OCI-LY7 (cell line): ENCODE data around the gene CDC42. TPM values are rescaled to one million over a fixed set of nuclear protein-coding genes. Genes with fewer than 3 reads are reported as not detected.

Experiments
- BruUV-seq: library from RNA; stranded (reverse); fragments of 400-500 nt; replicated peaks from 2 replicates; lab custom pipeline; 2021; lab: Mats Ljungman, UMichigan
- CTCF ChIA-PET: fragments of 300-600 bp; sonication (Branson Sonifier 250); formaldehyde crosslinking; loops from one replicate; lab custom pipeline; 2022; ENCODE audit warnings: antibody characterized with exemption; ENCODE audit not compliant: unreplicated experiment; lab: Charles Lee
- POLR2A ChIA-PET: fragments of 300-600 bp; sonication (Branson Sonifier 250); formaldehyde crosslinking; loops from one replicate; lab custom pipeline; 2022; ENCODE audit warnings: antibody characterized with exemption; lab: Charles Lee
- DNase-seq: peaks from one replicate; pipeline ENCODE4 v3.0.0-alpha.2; 2015; ENCODE audit warnings: low spot score
- H2AFZ ChIP-seq: fragments of 200-600 bp; sonication (generic), shearing (Covaris generic); 2 replicates; pipeline ENCODE4 v1.6.1; 2014; ENCODE audit warnings: mild to moderate bottlenecking, antibody characterized with exemption, low read length, moderate library complexity
- H3K27ac ChIP-seq: fragments of 200-600 bp; sonication (generic); 2 replicates; pipeline ENCODE4 v1.5.1; 2014; ENCODE audit warnings: mixed run types, low read depth, mild to moderate bottlenecking, moderate library complexity, low read length, inconsistent platforms; ENCODE audit not compliant: poor library complexity, severe bottlenecking
- H3K36me3 ChIP-seq: fragments of 200-600 bp; sonication (generic); 2 replicates; pipeline ENCODE4 v1.6.1; 2014; ENCODE audit warnings: mild to moderate bottlenecking, antibody characterized with exemption, low read length, moderate library complexity, mixed read lengths; ENCODE audit not compliant: insufficient read depth
- H3K4me1 ChIP-seq: fragments of 200-600 bp; sonication (generic); 2 replicates; pipeline ENCODE4 v1.5.1; 2014; ENCODE audit warnings: mild to moderate bottlenecking, low read length; ENCODE audit not compliant: insufficient read depth, poor library complexity, severe bottlenecking
- H3K4me2 ChIP-seq: fragments of 200-600 bp; sonication (generic); 2 replicates; pipeline ENCODE4 v1.6.1; 2014; ENCODE audit warnings: mild to moderate bottlenecking, low read length
- H3K4me3 ChIP-seq: fragments of 200-600 bp; sonication (generic); 2 replicates; pipeline ENCODE4 v1.5.1; 2014; ENCODE audit warnings: mild to moderate bottlenecking, low read depth, low read length; ENCODE audit not compliant: poor library complexity, severe bottlenecking
- H3K79me2 ChIP-seq: fragments of 200-600 bp; sonication (generic); 2 replicates; pipeline ENCODE4 v1.6.1; 2016; ENCODE audit warnings: low read depth, mild to moderate bottlenecking, low read length, moderate library complexity, mixed read lengths; ENCODE audit not compliant: insufficient read depth
- H3K9me2 ChIP-seq: fragments of 200-600 bp; sonication (generic); 2 replicates; pipeline ENCODE4 v1.6.1; 2016; ENCODE audit warnings: mild to moderate bottlenecking, low read length, mixed read lengths; ENCODE audit not compliant: insufficient read depth
- H3K9me3 ChIP-seq: fragments of 200-600 bp; sonication (generic); 2 replicates; pipeline ENCODE4 v1.6.1; 2014; ENCODE audit warnings: mild to moderate bottlenecking, mixed run types, low read length, mixed read lengths
- H4K20me1 ChIP-seq: fragments of 200-600 bp; sonication (generic); 2 replicates; pipeline ENCODE4 v1.6.1; 2014; ENCODE audit warnings: mild to moderate bottlenecking, antibody characterized with exemption, low read length, moderate library complexity, mixed read lengths; ENCODE audit not compliant: insufficient read depth
- EZH2phosphoT487 ChIP-seq: fragments of 200-600 bp; sonication (generic); IDR thresholded peaks from 2 replicates; pipeline ENCODE4 v1.6.1; 2018; ENCODE audit warnings: low read depth, borderline replicate concordance, mild to moderate bottlenecking, mixed run types, antibody characterized with exemption, low read length, moderate library complexity, mixed read lengths
- intact Hi-C: fragments of 100-400 bp; cut with micrococcal nuclease; formaldehyde crosslinking; loops from one replicate; pipeline ENCODE4 v1.10.0; 2022; ENCODE audit not compliant: unreplicated experiment
- total RNA-seq, 2 experiments: library from RNA; depleted of rRNA in 1 of 2; stranded (reverse); fragments of >200 nt in 1 of 2; shearing (Covaris generic) in 1 of 2; gene quantifications; 2 replicates each; pipeline ENCODE4 v1.2.3, GENCODE V29; 2014 to 2022
- TF ChIP-seq, protein P1 (sequence below): fragments of 200-600 bp; sonication (generic); conservative IDR thresholded peaks from 2 replicates; pipeline ENCODE4 v1.5.1; 2014; ENCODE audit warnings: mild to moderate bottlenecking, antibody characterized with exemption, low read length, moderate library complexity, mixed read lengths

The CDC42 gene
- total RNA-seq, 2 experiments from 2014 or later: 109 to 157 TPM

DNA sequence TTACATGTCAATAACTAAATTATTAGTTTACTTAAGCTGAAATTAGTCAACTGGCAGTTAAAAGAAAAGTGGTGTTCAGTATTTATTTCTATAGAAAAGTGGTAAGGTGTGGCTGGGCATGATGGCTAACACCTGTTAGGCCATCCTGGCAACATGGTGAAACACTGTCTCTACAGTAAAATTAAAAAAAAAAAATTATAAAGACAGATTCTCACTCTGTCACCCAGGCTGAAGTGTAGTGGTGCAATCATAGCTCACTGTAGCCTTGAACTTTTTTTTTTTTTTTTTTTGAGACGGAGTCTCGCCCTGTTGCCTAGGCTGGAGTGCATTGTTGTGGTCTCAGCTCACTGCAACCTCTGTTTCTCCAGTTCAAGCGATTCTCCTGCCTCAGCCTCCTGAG lies 57.5 kb downstream of the CDC42 start:
- H4K20me1 ChIP-seq: 0 out of 2 replicates have a peak, but pooled peaks cover 5% of the 10 kb centered on the region
- no peaks in the 10 kb centered on the region for H3K79me2 ChIP-seq
- intact Hi-C loops: no loop called here
- no TSS peak for BruUV-seq
- no peaks in the 10 kb centered on the region for H3K9me2 ChIP-seq
- H2AFZ ChIP-seq: no peak overlapping the region
- CTCF ChIA-PET: no interaction called here
- no peak overlapping the region for H3K27ac ChIP-seq
- no peaks in the 10 kb centered on the region for H3K4me1 ChIP-seq
- no peak overlapping the region for H3K4me3 ChIP-seq
- POLR2A ChIA-PET: no interaction called here
- H3K9me3 ChIP-seq: no peaks in the 10 kb centered on the region
- peaks cover 30% of the 10 kb centered on the region; the same call in 1 of the 2 replicates for H3K36me3 ChIP-seq
- TF ChIP-seq, protein P1, sequence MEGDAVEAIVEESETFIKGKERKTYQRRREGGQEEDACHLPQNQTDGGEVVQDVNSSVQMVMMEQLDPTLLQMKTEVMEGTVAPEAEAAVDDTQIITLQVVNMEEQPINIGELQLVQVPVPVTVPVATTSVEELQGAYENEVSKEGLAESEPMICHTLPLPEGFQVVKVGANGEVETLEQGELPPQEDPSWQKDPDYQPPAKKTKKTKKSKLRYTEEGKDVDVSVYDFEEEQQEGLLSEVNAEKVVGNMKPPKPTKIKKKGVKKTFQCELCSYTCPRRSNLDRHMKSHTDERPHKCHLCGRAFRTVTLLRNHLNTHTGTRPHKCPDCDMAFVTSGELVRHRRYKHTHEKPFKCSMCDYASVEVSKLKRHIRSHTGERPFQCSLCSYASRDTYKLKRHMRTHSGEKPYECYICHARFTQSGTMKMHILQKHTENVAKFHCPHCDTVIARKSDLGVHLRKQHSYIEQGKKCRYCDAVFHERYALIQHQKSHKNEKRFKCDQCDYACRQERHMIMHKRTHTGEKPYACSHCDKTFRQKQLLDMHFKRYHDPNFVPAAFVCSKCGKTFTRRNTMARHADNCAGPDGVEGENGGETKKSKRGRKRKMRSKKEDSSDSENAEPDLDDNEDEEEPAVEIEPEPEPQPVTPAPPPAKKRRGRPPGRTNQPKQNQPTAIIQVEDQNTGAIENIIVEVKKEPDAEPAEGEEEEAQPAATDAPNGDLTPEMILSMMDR: no peak
- no peak overlapping the region for H3K4me2 ChIP-seq
- no peak for DNase-seq

DNA sequence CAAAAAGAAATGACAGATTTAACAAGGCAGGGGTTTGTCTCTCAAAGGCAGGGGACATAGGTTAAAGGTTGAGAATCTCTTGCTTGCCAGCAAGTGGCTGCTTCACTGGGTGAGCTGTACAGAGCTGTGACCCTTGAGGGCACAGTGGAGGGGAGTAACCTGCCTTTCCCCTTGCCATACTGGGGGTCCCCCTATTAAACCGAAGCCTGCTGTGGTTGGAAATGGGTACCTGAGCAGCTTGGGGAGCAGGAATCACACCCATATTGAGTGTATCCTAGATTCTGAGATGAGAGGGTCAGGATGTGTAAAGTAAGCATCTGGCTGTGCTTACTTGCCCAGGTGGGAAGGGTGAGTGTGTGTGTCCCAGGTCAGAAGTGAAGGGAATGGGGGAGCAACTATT lies 58.6 kb downstream of the CDC42 start:
- intact Hi-C loops: no loop called here
- no peaks in the 10 kb centered on the region for H3K9me3 ChIP-seq
- no peaks in the 10 kb centered on the region for H4K20me1 ChIP-seq
- CTCF ChIA-PET: no interaction called here
- no peak for TF ChIP-seq EZH2phosphoT487
- TF ChIP-seq, protein P1: no peak
- H3K36me3 ChIP-seq: peaks cover 20% of the 10 kb centered on the region; the same call in 1 of the 2 replicates
- H2AFZ ChIP-seq: no peak overlapping the region
- no peaks in the 10 kb centered on the region for H3K9me2 ChIP-seq
- no TSS peak for BruUV-seq
- no peak overlapping the region for H3K4me2 ChIP-seq
- no peak overlapping the region for H3K4me3 ChIP-seq
- no peaks in the 10 kb centered on the region for H3K4me1 ChIP-seq
- H3K27ac ChIP-seq: no peak overlapping the region
- H3K79me2 ChIP-seq: no peaks in the 10 kb centered on the region
- POLR2A ChIA-PET: interaction anchor here (1.0 kb wide), 1 partner anchor 11 kb away, joined by 3 read pairs; no protein-coding TSS in a partner anchor
- DNase-seq: no peak

DNA sequence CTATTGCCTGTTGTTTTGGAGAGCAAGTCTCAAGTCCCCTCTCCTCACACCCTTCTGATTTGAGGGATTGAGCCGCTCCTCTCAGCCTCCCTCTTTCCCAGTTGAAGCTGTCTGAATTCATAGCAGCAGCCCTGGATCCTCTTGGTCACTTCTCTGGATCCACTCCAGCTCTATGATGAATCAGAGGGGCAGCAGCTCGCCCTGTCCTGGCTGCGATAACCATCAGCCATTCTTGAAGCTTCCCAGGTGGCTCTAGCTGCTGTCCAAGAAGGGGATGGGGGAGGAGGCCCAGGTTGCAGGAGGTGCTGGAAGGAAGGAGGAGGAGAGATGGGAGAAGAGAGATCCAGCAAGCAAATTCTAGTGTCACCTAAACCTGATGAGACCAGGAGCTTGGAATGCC lies 59.1 kb downstream of the CDC42 start:
- DNase-seq: no peak
- no peaks in the 10 kb centered on the region for H4K20me1 ChIP-seq
- H3K9me2 ChIP-seq: no peaks in the 10 kb centered on the region
- intact Hi-C loops: no loop called here
- no TSS peak for BruUV-seq
- no peaks in the 10 kb centered on the region for H3K4me1 ChIP-seq
- H3K4me3 ChIP-seq: no peak overlapping the region
- no peak overlapping the region for H2AFZ ChIP-seq
- H3K4me2 ChIP-seq: no peak overlapping the region
- TF ChIP-seq EZH2phosphoT487: no peak
- TF ChIP-seq, protein P1: no peak
- ChIA-PET POLR2A (interaction anchor here (1.0 kb wide), 1 partner anchor 11 kb away, joined by 3 read pairs; no protein-coding TSS in a partner anchor), CTCF (no interaction called here)
- H3K79me2 ChIP-seq: no peaks in the 10 kb centered on the region
- no peaks in the 10 kb centered on the region for H3K9me3 ChIP-seq
- peaks cover 16% of the 10 kb centered on the region; the same call in 1 of the 2 replicates for H3K36me3 ChIP-seq
- H3K27ac ChIP-seq: no peak overlapping the region
